Right hindlimb (tissue), 1 donor: Measurements from ENCODE around the gene ZNF562.
A peak's percentile ranks its signal among the peaks of the same experiment; 100 is the strongest.
"Not testable (repeated sequence)": the region's sequence is repeated elsewhere in the genome, so short reads cannot be mapped to it uniquely, and the experiment has no call there.

Source experiments
- DNase-seq: peaks from one replicate; pipeline ENCODE4 v3.0.0-alpha.2; 2018

ZNF562 gene

DNA sequence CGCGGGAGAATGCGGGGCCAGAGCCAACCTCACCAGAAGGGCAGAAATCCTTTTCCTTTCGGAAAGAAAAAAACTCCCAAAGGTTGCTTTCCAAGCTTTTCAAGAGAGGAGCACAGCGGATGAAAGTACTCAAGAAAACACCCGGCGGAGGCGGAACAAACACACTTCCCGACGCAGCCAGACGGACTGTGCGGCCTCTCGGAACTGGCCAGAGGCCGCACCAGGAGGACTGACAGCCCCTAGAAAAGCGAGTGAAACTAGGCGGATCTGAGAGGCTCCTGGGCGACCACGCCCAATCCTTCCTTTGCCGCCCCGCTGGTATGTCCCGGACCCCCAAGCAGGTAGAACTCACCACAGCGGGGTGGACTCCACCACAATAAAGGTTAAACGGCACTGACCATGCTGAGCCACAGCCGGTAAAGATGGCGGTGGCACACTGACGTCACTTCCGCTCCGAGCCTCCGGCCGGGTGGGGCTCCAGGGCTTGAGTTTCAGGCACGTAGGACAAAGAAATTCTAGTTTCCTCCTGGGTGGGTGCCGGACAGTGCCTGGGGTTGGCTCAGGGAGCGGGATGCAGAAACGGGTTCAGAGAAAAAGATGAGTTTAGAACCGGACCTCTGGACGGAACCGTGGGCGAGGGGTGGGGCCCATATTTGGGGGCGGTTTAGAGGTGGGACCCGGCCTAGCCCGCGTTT, at the start of gene ZNF562:
Gene ZNF562, minus strand, starts transcription at position 438 of the 695 bp plus-strand sequence. CDS start 14,356 bp downstream, outside the sequence.
- peak; percentile 95 for DNase-seq

DNA sequence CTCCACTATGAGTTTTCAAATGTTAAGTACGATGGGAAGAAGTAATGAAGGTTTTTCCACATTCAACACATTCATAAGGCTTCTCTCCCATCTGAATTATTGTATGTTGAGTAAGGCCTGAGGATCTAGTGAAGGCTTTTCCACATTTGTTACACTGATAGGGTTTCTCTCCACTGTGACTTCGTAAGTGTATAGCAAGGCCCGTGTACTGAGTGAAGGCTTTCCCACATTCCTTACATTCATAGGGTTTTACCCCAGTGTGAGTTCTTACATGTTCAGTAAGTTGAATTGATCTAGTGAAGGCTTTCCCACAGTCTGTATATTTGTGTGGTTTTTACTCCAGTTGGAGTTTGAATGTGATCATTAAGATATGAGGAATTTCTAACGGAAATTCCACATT, 49.3 kb upstream of the ZNF562 start:
- DNase-seq, result no peak

DNA sequence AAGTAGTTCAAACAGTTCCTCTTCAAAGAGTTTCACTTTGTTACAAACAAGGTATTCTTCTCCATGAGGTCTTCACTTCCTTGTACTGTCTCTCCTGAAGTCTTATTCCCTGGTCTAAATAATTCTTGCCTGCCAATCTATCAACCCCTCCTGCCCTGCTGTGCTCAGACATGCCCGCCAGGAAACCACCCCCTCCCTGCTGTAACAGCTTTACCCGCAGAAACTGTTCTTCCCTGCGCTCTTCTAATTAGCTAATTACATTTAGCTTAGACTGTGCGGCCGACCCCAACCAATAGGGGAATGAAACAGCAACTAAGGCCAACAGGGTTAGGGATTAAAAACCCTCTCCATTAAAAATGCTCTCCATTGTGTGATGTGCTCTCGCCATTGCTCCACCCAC, 47.0 kb upstream of the ZNF562 start:
- no peak for DNase-seq

DNA sequence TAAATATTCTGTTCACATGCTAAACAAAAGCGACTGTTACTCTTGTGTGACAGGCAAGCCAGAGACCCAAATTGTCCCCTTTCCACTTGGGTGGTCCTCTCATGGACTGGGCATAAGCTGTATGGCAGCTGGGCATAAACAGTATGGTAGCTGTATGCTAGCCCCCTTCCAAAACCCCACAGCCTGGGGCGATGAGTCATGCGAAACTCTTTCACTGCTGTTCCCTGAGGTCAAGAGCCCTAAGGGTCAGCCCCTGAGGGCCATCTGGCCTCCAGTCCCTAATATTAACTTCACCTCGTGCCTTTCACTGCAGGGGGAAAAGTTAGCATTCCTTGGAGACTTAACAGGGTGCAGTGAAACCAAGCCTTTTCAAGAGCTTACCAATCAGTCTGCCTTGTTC, 45.6 kb upstream of the ZNF562 start:
- no peak for DNase-seq

GRCh38 chr19:9711815-9712214, 36.9 kb upstream of the ZNF562 start:
- DNase-seq, result no peak

DNA sequence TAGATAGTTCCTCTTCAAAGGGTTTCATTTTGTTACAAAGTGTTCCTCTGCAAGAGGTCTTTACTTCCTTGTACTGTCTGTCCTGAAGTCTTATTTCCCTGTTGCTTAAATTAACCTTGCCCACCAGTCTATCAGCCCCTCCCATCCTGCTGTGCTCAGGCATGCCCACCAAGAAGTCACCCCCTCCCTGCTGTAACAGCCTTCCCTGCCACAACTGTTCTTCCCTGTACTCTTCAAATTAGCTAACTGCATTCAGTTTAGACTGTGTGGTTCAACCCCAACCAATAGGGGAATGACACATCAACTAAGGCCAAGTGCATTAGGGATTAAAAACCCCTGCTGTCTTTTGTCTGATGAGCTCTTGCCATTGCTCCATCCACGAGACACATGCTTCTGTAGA, 34.4 kb upstream of the ZNF562 start:
- DNase-seq, result no peak

- no peak for DNase-seq
Measured at GRCh38 chr19:9705836-9706235, 30.9 kb upstream of the ZNF562 start.

DNA sequence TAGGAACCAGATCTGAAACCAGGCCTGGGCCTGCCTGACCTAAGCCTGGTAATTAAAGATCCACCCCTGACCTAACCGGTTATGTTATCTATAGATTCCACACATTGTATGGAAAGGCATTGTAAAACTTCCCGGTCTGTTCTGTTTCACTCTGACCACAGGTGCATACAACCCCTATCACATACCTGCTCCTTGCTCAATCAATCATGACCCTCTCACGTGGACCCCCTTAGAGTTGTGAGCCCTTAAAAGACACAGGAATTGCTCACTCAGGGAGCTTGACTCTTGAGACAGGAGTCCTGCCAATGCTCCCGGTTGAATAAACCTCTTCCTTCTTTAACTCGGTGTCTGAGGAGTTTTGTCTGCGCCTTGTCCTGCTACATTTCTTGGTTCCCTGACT, 27.3 kb upstream of the ZNF562 start:
- no peak for DNase-seq

- no peak for DNase-seq
Measured at GRCh38 chr19:9700229-9700981, 25.5 kb upstream of the ZNF562 start.

DNA sequence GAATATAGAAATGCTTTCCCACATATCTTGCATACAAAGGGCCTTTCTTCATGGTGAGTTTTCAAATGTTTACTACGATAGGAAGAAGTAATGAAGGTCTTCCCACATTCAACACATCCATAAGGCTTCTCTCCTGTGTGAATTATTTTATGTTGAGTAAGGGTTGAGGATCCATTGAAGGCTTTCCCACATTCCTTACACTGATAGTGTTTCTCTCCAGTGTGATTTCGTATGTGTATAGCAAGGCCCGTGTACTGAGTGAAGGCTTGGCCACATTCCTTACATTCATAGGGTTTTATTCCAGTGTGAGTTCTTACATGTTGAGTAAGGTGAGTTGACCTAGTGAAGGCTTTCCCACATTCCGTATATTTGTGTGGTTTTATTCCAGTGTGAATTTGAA, 15.4 kb upstream of the ZNF562 start:
- DNase-seq, result not testable (repeated sequence)

DNA sequence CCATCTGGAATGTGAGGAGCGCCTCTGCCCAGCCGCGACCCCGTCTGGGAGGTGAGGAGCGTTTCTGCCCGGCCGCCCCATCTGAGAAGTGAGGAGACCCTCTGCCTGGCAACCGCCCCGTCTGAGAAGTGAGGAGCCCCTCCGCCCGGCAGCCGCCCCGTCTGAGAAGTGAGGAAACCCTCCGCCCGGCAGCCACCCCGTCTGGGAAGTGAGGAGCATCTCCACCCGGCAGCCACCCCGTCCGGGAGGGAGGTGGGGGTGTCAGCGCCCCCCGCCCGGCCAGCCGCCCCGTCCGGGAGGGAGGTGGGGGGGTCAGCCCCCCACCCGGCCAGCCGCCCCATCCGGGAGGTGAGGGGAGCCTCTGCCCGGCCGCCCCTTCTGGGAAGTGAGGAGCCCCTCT, 5.1 kb upstream of the ZNF562 start:
- DNase-seq, result not testable (repeated sequence)

DNA sequence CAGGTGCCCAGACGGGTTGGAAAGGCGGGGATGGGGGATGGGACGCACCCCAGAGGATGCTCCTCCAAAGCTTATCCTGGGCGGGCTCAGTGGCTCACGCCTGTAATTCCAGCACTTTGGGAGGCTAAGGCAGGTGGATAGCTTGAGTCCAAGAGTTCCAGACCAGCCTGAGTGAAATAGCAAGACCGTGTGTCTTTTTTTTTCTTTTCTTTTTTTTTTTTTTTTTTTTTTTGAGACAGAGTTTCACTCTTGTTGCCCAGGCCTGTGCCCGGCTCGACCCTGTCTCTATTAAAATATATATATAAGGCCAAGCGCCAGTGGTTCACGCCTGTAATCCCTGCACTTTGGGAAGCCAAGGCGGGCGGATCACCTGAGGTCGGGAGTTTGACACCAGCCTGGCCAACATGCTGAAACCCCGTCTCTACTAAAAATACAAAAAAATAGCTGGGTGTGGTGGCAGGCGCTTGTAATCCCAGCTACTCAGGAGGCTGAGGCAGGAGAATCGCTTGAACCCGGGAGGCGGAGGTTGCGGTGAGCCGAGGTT, 530 bp upstream of the ZNF562 start:
- not testable (repeated sequence) for DNase-seq

DNA sequence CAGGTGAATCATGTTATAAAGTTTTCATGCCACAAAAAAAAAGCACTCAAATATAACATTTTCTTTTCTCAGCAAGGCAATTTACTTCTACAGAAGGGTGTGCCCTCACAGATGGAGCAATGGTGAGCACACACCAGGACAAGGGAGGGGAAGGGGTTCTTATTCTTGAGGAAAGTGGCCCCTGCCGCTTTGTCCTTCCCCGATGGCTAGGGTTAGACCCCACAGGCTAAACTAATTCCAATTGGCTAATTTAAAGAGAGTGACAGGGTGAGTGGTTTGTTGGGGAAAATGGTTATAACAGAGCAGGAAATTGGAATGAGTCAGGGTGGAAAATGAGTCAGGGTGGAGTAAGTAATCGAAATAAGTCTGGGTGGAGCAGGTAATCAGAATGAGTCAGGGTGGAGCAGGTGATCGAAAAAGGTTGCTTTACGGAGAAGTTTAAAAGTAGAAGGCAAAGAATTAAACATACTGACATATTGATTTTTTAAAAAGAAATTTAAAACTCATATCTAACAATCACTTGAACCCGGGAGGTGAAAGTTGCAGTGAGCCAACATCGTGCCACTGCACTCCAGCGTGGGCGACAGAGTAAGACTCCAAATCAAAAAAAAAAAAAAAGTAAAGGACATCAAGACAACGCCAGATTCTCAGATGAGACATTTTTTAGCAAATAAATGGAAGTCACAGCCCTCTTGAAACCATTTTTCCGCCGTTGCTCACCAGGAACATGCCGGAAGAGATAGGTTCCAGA, 813 bp downstream of the ZNF562 start:
- DNase-seq, result no peak

- no peak for DNase-seq
Measured at GRCh38 chr19:9672893-9673292, 2.0 kb downstream of the ZNF562 start.

DNA sequence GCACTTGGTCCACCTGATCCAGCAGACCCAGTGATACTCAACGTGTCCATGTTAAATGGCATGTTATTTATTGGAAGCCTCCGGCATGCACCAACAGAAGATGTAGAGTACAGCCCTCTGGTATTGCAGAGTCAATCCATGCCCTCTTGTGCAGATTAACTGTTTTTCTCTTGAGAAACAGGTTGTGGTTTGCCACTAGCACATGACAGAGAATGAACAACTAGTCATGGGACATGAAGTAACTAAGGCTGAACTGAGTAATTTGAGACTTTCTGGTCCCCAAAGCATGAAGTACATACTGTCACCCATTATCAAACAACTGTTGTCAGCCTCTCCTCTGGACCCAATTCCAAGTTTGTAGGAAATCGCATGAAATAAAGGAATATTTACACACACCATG, 3.2 kb downstream of the ZNF562 start:
- no peak for DNase-seq

GRCh38 chr19:9668544-9668943, 6.4 kb downstream of the ZNF562 start:
- no peak for DNase-seq

GRCh38 chr19:9667898-9668297, 7.0 kb downstream of the ZNF562 start:
- no peak for DNase-seq

DNA sequence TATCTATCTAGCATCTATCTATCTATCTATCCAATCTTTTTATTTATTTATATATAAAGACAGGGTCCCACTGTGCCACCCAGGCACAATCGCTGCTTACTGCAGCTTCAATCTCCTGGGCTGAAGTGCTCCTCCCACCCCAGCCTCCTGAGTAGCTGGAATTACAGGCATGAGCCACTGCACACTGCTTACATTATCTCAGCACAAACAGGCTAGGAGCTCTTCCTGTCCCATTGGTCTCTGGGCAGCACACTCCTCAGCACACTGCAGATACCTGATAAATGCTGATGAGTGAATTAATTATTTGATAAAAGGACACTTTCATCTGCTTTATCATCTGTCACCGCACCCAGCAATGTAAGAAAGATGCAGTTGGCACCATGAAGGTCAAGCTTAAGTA, 16.1 kb downstream of the ZNF562 start:
- no peak for DNase-seq

DNA sequence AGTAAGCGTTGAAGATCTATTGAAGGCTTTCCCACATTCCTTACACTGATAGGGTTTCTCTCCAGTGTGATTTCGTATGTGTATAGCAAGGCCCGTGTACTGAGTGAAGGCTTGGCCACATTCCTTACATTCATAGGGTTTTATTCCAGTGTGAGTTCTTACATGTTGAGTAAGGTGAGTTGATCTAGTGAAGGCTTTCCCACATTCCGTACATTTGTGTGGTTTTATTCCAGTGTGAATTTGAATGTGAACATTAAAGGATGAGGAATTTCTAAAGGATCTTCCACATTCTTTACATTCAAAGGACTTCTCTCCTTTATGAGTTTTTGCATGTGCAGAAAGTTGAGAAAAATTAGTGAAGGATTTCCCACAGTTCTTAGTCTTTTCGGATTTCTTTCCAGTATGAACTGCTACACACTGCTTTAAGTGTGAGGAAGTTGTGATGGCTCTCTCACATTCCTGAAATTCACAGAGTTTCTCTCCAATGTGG, 21.8 kb downstream of the ZNF562 start:
- not testable (repeated sequence) for DNase-seq

GRCh38 chr19:9651464-9651863, 23.4 kb downstream of the ZNF562 start:
- DNase-seq, result not testable (repeated sequence)

- DNase-seq, result no peak
Measured at GRCh38 chr19:9650345-9650744, 24.6 kb downstream of the ZNF562 start.

- no peak for DNase-seq
Measured at GRCh38 chr19:9645472-9645871, 29.4 kb downstream of the ZNF562 start.

DNA sequence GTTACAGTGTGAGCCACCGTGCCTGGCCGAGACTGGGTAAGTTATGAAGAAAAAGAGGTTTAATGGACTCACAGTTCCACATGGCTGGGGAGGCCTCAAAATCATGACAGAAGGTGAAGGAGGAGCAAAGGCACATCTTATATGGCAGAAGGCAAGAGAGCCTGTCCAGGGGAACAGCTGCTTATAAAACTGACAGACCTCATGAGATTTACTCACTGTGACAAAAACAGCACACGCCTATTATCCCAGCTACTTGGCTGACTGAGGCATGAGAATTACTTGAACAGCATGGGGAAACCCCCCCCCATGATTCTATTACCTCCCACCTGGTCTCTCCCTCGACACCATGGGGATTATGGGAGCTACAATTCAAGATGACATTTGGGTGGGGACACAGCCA, 30.4 kb downstream of the ZNF562 start:
- no peak for DNase-seq
